Brain pericyte (primary cell): Measurements from ENCODE around the gene U2SURP.
"Not testable (repeated sequence)": the region's sequence is repeated elsewhere in the genome, so short reads cannot be mapped to it uniquely, and the experiment has no call there.

Experiments
- DNase-seq: peaks from one replicate; pipeline ENCODE4 v3.0.0-alpha.2; 2012; ENCODE audit warnings: low read depth, low spot score

U2SURP gene

GRCh38 chr3:143014921-143015320 lies 13.6 kb downstream of the U2SURP start:
- no peak for DNase-seq

GRCh38 chr3:143016321-143016972 lies 15.1 kb downstream of the U2SURP start:
- no peak for DNase-seq

DNA sequence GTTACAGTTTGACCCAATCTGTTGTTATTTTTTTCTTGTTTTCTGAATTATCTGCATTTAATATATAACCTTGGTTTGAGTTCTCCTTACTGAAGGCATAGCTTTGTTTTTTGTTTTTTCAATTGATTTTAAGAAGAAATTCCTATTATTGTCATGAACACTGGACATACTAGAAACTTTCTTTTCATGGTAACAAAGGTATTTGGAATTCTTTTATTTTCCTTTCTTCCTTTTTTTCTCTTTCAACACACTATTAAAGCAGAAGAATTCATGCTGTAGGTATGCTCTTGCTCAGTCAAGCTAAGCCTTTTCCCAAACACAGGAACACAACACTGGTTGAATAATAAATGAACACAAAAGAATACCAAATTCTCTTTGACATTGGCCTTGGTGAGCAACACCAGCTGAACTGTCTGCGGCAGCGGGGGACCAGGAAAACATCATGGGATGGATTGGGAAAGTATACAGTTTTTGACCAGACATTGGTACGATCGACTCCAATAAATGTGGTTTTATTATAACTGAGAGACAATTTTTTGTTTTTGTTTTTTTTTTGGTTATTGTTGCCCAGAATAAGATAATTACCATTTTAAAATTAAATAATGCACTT lies 23.1 kb downstream of the U2SURP start:
- DNase-seq = no peak

GRCh38 chr3:143031327-143031726 lies 30.0 kb downstream of the U2SURP start:
- DNase-seq = no peak

- not testable (repeated sequence) for DNase-seq
Measured at GRCh38 chr3:143031796-143032387, 30.5 kb downstream of the U2SURP start.

DNA sequence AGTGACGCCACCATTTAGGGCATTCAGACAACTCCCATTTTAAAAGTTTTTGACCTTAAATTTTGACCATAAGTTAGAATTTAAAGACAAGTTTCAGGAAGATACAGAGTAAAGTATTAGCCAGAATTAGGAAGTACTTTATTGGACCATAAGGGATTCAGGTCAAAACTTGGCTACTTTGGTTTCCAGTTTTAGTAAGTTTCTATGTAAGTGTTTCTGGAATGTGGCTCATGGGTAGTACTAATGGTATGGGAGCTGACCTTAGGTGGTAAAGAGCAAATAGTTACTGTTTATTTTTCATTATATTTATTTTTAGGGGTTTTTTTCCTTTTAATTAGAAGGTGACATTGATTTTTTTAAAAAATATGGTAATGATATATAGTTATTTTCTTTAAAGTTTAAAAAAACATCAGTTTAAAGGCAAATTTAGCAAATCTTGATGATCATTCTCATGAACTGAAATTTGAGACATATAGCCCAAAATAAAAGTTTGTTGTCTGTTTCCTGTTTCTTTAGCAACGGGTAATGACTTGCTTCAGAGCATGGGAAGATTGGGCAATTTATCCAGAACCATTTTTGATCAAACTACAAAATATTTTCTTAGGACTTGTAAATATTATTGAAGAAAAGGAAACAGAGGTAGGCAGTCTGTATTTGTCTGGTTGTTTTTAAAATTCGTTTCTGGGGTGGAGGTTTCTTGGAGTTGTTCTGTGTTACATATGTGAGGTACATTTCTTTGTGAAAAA lies 34.3 kb downstream of the U2SURP start:
- no peak for DNase-seq

DNA sequence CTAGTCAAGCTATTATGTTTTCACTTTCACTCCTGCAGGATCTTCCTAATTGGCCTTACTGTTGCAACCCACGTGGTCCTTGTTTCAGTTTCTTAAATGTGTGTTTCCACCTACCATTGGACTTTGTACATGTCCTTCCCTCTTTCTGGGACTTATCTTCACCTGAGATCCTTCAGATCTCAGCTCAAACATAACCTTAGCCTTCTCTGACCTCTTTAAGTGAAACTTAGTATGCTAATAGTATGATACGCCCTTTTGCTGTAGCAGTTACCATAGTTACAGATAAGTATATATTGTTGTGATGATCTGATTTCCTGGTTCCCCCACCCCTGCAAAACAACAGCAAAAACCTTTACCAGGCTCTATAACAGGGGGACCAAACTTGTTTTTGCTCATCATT lies 35.2 kb downstream of the U2SURP start:
- no peak for DNase-seq

- DNase-seq = no peak
Measured at GRCh38 chr3:143037867-143038266, 36.5 kb downstream of the U2SURP start.

DNA sequence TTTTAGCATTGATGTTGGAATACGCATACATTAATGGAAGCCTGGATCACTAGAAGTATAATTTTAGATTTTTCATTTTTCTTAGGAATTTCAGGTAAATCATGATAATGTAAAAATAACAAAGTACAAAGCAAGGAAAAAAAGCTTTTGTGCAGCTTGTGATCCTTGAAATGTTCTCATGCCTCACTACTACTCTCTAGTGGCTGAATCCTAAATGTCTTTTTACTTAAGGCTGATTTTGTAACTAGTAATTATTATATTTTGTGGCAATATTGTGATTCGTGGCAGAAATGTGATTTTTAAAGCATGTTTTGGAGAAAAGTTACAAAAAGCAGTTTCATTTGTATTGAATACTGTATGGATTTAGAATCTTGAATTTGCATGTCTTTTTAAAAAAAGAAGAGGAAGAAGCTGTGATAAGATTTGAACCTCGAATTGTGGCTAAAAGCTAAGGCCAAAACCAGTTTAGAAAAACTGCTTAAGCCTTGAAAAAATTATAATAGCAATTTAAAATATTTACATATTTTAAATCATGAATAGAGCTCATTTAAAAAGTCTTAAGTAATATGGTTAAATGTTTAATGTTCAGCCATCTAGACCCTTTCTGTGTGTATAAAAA lies 39.0 kb downstream of the U2SURP start:
- DNase-seq = no peak

- DNase-seq = no peak
Measured at GRCh38 chr3:143041903-143042302, 40.5 kb downstream of the U2SURP start.

GRCh38 chr3:143045639-143046038 lies 44.3 kb downstream of the U2SURP start:
- no peak for DNase-seq

GRCh38 chr3:143046075-143046474 lies 44.7 kb downstream of the U2SURP start:
- not testable (repeated sequence) for DNase-seq

- DNase-seq = no peak
Measured at GRCh38 chr3:143054011-143054410, 52.6 kb downstream of the U2SURP start.

DNA sequence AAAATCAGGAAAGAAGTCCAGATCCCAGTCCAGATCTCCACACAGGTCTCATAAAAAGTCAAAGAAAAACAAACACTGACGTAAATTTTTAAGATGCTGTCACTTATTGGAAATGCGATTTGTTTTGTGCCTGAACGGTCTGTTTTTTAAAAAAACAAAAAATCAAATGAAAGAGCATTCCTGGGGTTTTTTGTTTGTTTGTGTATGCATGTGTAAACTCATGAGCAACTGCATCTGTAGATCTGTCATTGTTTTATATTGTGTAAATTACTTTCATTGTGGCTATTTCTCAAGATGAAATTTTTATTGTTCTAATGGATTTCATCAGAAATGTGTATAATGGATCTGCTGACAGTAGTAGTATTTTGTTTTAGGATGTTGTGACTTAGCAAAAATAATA lies 55.0 kb downstream of the U2SURP start:
- no peak for DNase-seq

DNA sequence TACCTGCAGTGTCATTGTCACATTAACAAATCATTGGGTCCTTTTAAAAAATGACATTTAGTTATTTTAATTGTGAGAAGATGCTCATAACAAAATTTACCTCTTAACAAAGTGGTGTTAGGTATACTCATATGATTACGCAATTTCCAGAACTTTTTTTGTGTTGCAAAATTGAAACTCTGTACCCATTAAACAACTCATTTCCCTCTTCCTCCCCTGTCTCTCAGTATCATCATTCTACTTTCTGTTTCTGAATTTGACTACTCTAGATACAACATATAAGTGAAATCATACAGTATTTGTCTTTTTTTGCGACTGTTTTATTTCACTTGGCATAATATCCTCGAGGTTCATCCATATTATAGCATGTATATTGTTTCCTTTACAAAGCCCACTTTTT lies 59.5 kb downstream of the U2SURP start:
- DNase-seq = no peak

DNA sequence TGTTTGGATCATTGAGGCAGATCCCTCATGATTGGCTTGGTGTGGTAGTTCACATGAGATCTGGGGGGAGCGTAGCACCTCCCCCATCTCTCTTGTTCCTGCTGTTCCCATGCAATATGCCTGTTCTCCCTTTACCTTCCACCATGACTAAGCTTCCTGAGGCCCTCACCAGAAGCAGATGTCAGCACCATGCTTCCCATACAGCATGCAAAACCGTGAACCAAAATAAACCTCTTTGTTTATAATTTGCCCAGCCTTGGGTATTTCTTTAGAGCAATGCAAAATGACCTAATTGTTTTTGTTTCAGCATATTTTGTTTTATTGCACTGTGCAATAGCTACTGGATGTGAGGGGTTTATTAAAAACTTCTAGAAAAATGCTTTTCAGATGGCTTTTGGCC lies 61.6 kb downstream of the U2SURP start:
- no peak for DNase-seq

DNA sequence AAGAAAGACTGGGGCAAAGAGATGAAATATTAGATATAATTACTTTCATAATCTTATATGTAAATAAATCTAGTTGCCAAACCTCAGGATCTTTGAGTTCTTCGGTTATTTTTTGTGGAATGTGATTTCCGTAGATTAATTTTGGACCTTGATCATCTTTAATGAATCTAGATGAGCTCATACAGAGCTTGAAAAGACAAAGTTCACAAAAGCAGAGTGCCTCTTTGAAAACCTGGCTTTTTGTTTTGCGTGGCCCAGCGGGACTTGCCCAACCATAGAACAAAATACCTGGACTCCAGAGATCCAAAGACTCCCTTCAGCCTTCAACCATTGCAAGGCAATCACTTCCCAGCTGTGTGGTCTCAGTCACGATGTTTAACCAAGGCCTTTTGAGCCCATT lies 63.4 kb downstream of the U2SURP start:
- DNase-seq = no peak

- DNase-seq = no peak
Measured at GRCh38 chr3:143065364-143065763, 64.0 kb downstream of the U2SURP start.

- DNase-seq = no peak
Measured at GRCh38 chr3:143066033-143066432, 64.7 kb downstream of the U2SURP start.

DNA sequence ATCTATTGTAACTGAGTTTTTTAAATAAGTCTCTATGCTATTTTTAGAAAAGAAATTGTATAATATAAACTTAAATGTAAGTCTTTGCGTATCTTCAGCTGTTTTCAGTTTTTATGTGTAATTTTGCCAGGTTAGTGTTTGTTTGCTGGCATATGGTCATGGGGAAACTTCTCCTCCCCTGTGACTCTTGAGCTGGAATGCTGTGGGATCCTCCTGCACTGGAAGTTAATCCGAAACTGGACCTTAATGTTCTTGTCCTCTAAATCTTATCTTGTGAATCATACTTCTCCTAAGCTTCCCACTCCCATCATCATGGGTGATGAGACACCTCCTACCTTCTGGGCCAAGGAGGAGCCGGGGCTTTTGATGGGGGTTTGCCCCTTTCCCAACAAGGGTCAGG lies 65.8 kb downstream of the U2SURP start:
- DNase-seq = no peak

GRCh38 chr3:143068059-143068458 lies 66.7 kb downstream of the U2SURP start:
- no peak for DNase-seq

DNA sequence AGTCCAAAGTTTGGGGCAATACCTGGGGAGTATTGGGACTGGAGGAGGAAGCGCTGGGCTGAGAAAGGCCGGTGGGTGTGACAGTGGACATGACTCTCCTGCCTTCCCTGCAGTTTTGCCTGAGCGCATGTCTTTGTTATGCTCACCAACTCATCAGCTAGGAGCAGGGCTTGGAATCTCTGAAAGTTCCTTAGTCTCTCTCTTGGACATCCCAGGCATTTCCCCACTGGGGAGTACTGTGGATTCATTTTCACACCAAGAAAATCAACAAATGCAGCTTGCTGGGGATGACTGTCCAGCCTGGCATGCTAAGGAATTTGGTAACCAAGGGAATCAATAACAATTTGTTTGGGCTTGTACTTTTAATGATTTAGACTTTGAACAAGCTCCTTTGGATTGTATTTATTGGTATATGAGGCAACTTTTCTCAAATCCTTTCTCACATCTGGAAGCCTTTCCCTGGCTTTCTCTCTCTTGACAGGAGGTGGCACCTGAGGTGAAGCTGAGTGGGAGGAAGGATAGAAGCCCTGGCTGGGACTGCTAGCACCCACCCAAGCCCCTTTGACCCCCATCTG lies 69.7 kb downstream of the U2SURP start:
- no peak for DNase-seq
